ENCODE data around the gene KIF3B. TPM values are rescaled to one million over a fixed set of nuclear protein-coding genes. Genes with fewer than 3 reads are reported as not detected.

The KIF3B gene
- total RNA-seq, 1 experiment from 2014 or later, result 52.3 TPM

- intact Hi-C loops (cut with micrococcal nuclease; ENCODE audit: unreplicated experiment), result no loop called here
- DNase-seq, result no peak
- ChIA-PET CTCF (no interaction called here), POLR2A (ENCODE audit: unreplicated experiment) (interaction anchor here (0.6 kb wide), 1 partner anchor 267 kb away, joined by 4 read pairs; no protein-coding TSS in a partner anchor)
- no peaks in the 10 kb centered on the region for H3F3A ChIP-seq (ENCODE audit: insufficient read depth, low read depth)
- no peaks in the 10 kb centered on the region for H3K9me3 ChIP-seq (ENCODE audit: insufficient read depth, low read depth)
- no peak overlapping the region for H3K4me2 ChIP-seq
- H3K4me3 ChIP-seq, result no peak overlapping the region
- H4K20me1 ChIP-seq (ENCODE audit: insufficient read depth), result peaks cover 9% of the 10 kb centered on the region; the same call in 1 of the 2 replicates
- no peaks in the 10 kb centered on the region for H3K4me1 ChIP-seq (replicated peaks; ENCODE audit: insufficient read depth)
- no peak overlapping the region for H2AFZ ChIP-seq
- no peaks in the 10 kb centered on the region for H3K9me2 ChIP-seq (ENCODE audit: insufficient read depth)
- BruUV-seq (replicated peaks), result no TSS peak
- TF ChIP-seq EZH2 (IDR thresholded peaks at IDR 0.05; ENCODE audit: low read depth) (no peak), CTCF (conservative IDR thresholded peaks at IDR 0.05) (no peak)
- H3K36me3 ChIP-seq (ENCODE audit: low read depth), result no peaks in the 10 kb centered on the region
- H3K79me2 ChIP-seq (ENCODE audit: low read depth), result peaks cover 11% of the 10 kb centered on the region
- H3K27me3 ChIP-seq (ENCODE audit: insufficient read depth, low read depth), result no peaks in the 10 kb centered on the region
- no peak overlapping the region for H3K27ac ChIP-seq
Observed at GRCh38 chr20:32302507-32302872, 25.0 kb downstream of the KIF3B start.

- Histone ChIP-seq H3K9me3 (ENCODE audit: insufficient read depth, low read depth) (no peaks in the 10 kb centered on the region), H3F3A (ENCODE audit: insufficient read depth, low read depth) (no peaks in the 10 kb centered on the region), H4K20me1 (ENCODE audit: insufficient read depth) (peaks cover 3% of the 10 kb centered on the region; the same call in 1 of the 2 replicates), H3K9me2 (ENCODE audit: insufficient read depth) (no peaks in the 10 kb centered on the region), H3K36me3 (ENCODE audit: low read depth) (no peaks in the 10 kb centered on the region), H2AFZ (no peak overlapping the region), H3K79me2 (ENCODE audit: low read depth) (no peaks in the 10 kb centered on the region), H3K4me1 (replicated peaks; ENCODE audit: insufficient read depth) (no peaks in the 10 kb centered on the region), H3K27ac (no peak overlapping the region), H3K4me3 (no peak overlapping the region), H3K27me3 (ENCODE audit: insufficient read depth, low read depth) (no peaks in the 10 kb centered on the region), H3K4me2 (no peak overlapping the region)
- intact Hi-C loops (cut with micrococcal nuclease; ENCODE audit: unreplicated experiment), result no loop called here
- DNase-seq, result no peak
- TF ChIP-seq EZH2 (IDR thresholded peaks at IDR 0.05; ENCODE audit: low read depth), result no peak
- no peak for TF ChIP-seq CTCF (conservative IDR thresholded peaks at IDR 0.05)
- ChIA-PET POLR2A (ENCODE audit: unreplicated experiment) (no interaction called here), CTCF (no interaction called here)
- BruUV-seq (replicated peaks), result no TSS peak
Observed at GRCh38 chr20:32304131-32304746, 26.8 kb downstream of the KIF3B start.

- Histone ChIP-seq H3K4me2 (no peak overlapping the region), H3K27me3 (ENCODE audit: insufficient read depth, low read depth) (no peaks in the 10 kb centered on the region), H2AFZ (no peak overlapping the region), H3K9me2 (ENCODE audit: insufficient read depth) (no peaks in the 10 kb centered on the region), H3F3A (ENCODE audit: insufficient read depth, low read depth) (no peaks in the 10 kb centered on the region), H3K4me3 (no peak overlapping the region), H3K79me2 (ENCODE audit: low read depth) (no peaks in the 10 kb centered on the region), H4K20me1 (ENCODE audit: insufficient read depth) (no peaks in the 10 kb centered on the region), H3K9me3 (ENCODE audit: insufficient read depth, low read depth) (no peaks in the 10 kb centered on the region), H3K27ac (no peak overlapping the region), H3K36me3 (ENCODE audit: low read depth) (peaks cover 20% of the 10 kb centered on the region; the same call in 1 of the 2 replicates), H3K4me1 (replicated peaks; ENCODE audit: insufficient read depth) (no peaks in the 10 kb centered on the region)
- DNase-seq, result no peak
- no peak for TF ChIP-seq EZH2 (IDR thresholded peaks at IDR 0.05; ENCODE audit: low read depth)
- TF ChIP-seq CTCF (conservative IDR thresholded peaks at IDR 0.05), result no peak
- BruUV-seq (replicated peaks), result no TSS peak
- POLR2A ChIA-PET (ENCODE audit: unreplicated experiment), result no interaction called here
- CTCF ChIA-PET, result no interaction called here
- intact Hi-C loops (cut with micrococcal nuclease; ENCODE audit: unreplicated experiment), result no loop called here
Observed at GRCh38 chr20:32312718-32313424, 35.4 kb downstream of the KIF3B start.
